ENCODE data around the gene LRBA.

The LRBA gene

DNA sequence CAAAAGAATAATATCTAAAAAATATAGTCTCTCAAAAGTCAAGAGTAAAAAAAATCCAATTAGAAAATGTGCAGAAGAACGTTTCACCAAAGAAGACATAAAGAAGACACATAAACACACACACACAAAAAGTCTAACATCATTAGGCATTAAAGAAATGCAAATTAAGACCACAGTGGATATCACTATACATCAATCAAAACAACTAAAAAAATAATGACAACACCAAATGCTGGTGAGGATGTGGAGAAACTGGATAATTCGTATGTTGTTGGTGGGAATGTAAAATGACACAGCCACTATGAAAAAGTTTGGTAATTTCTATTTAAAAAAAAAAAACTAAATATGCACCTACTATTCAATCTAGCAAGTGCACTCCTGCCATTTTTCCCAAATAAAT is 66.4 kb downstream of the LRBA start:
- DNase-seq (ENCODE audit: low read depth): no peak
- TF ChIP-seq, protein P1, sequence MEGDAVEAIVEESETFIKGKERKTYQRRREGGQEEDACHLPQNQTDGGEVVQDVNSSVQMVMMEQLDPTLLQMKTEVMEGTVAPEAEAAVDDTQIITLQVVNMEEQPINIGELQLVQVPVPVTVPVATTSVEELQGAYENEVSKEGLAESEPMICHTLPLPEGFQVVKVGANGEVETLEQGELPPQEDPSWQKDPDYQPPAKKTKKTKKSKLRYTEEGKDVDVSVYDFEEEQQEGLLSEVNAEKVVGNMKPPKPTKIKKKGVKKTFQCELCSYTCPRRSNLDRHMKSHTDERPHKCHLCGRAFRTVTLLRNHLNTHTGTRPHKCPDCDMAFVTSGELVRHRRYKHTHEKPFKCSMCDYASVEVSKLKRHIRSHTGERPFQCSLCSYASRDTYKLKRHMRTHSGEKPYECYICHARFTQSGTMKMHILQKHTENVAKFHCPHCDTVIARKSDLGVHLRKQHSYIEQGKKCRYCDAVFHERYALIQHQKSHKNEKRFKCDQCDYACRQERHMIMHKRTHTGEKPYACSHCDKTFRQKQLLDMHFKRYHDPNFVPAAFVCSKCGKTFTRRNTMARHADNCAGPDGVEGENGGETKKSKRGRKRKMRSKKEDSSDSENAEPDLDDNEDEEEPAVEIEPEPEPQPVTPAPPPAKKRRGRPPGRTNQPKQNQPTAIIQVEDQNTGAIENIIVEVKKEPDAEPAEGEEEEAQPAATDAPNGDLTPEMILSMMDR (IDR thresholded peaks at IDR 0.05; ENCODE audit: low read depth, low read length, missing control alignments): no peak
- in situ Hi-C loops (cut with HindIII; ENCODE audit: low sequenced_read_pairs): no loop called here
- H3K4me3 ChIP-seq (ENCODE audit: low read depth, low read length): no peak overlapping the region

GRCh38 chr4:150948074-150948473 is 67.0 kb downstream of the LRBA start:
- DNase-seq (ENCODE audit: low read depth): no peak
- H3K4me3 ChIP-seq (ENCODE audit: low read depth, low read length): no peak overlapping the region
- in situ Hi-C loops (cut with HindIII; ENCODE audit: low sequenced_read_pairs): no loop called here
- TF ChIP-seq, protein P1 (IDR thresholded peaks at IDR 0.05; ENCODE audit: low read depth, low read length, missing control alignments): no peak

GRCh38 chr4:150944660-150945059 is 70.4 kb downstream of the LRBA start:
- TF ChIP-seq, protein P1 (IDR thresholded peaks at IDR 0.05; ENCODE audit: low read depth, low read length, missing control alignments): no peak
- H3K4me3 ChIP-seq (ENCODE audit: low read depth, low read length): no peak overlapping the region
- in situ Hi-C loops (cut with HindIII; ENCODE audit: low sequenced_read_pairs): no loop called here
- no peak for DNase-seq (ENCODE audit: low read depth)

DNA sequence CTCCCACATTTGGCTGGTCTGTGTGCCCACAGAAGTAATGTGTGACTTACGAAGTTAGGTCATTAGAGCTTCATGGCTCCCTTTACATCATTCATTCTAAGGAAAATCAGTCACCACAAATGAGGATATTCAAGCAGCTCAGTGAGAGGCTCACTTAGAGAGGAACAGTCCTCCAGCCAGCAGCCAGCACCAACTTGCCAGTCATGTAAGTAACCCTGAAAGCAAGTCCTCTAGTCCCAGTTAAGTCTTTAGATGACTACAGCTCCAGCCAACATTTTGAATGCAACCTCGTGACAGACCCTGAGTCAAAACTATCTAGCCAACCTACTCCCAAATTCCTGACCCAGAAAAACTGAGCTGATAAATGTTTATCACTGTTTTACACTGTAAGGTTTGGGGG is 71.3 kb downstream of the LRBA start:
- DNase-seq (ENCODE audit: low read depth): no peak
- in situ Hi-C loops (cut with HindIII; ENCODE audit: low sequenced_read_pairs): no loop called here

DNA sequence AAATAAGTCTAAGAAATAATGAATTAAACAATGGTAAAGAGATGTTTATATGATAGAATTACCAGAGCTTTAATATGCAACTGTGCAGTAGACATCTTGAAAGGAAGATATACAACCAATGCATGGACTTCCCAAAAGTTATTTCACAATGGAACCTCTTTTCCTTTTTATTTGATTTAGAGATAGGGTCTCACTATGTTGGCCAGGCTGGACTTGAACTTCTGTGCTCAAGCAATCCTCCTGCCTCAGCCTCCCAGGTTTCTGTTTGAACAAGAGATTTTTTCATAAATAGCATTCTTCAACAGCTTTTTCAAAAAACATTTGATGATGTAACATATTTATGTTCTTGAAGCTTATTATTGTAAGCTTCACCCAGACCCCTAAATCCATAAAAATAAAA is 72.0 kb downstream of the LRBA start:
- no peak for DNase-seq (ENCODE audit: low read depth)
- no peak overlapping the region for H3K4me3 ChIP-seq (ENCODE audit: low read depth, low read length)
- TF ChIP-seq, protein P1 (IDR thresholded peaks at IDR 0.05; ENCODE audit: low read depth, low read length, missing control alignments): no peak
- in situ Hi-C loops (cut with HindIII; ENCODE audit: low sequenced_read_pairs): no loop called here

More for the DNA sequence above, 71.3 kb downstream of the LRBA start:
- no peak overlapping the region for H3K4me3 ChIP-seq (ENCODE audit: low read depth, low read length)
- TF ChIP-seq, protein P1 (IDR thresholded peaks at IDR 0.05; ENCODE audit: low read depth, low read length, missing control alignments): no peak

- no peak for DNase-seq (ENCODE audit: low read depth)
- no peak overlapping the region for H3K4me3 ChIP-seq (ENCODE audit: low read depth, low read length)
- in situ Hi-C loops (cut with HindIII; ENCODE audit: low sequenced_read_pairs): no loop called here
- TF ChIP-seq, protein P1 (IDR thresholded peaks at IDR 0.05; ENCODE audit: low read depth, low read length, missing control alignments): no peak
These were observed 72.5 kb downstream of the LRBA start for GRCh38 chr4:150942539-150942938.

GRCh38 chr4:150940123-150940522 is 75.0 kb downstream of the LRBA start:
- in situ Hi-C loops (cut with HindIII; ENCODE audit: low sequenced_read_pairs): no loop called here
- TF ChIP-seq, protein P1 (IDR thresholded peaks at IDR 0.05; ENCODE audit: low read depth, low read length, missing control alignments): no peak
- no peak for DNase-seq (ENCODE audit: low read depth)
- H3K4me3 ChIP-seq (ENCODE audit: low read depth, low read length): no peak overlapping the region

Measured in astrocyte of the cerebellum (primary cell).